Retina (tissue), 1 donor: ENCODE measurements around the gene FADS2.

Experiments
- DNase-seq: peaks from one replicate; pipeline ENCODE4 v3.0.0-alpha.2; 2016

FADS2 gene

GRCh38 chr11:61827571-61828378 is at the start of gene FADS2:
Gene FADS2 (plus strand): TSS chr11:61828300. CDS start chr11:61828391, 91 bp downstream.
- peak; percentile 95 for DNase-seq

DNA sequence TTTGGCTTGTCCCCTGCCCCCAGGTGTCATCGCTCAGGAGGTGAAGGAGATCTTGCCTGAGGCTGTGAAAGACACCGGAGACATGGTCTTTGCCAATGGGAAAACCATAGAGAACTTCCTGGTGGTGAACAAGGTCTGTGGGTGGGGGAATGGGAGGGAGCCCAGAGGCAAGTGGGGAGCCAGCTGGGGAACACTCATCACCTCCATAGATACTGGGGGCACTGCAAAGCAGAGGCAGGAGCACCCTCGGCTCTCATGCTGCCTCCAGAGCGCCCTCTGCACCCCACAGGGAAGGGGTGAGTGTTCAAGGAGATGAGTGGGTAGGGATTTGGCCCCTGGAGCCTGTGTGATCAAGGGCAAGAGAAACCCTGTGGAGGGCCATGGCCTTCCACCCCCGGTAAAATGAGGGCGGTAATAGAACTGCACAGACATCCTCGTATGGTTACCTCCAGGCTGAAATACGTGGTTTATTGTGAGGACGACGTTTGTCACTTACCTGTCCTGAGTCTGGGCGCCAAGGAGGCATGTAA is 49.7 kb upstream of the FADS2 start:
- DNase-seq: no peak

DNA sequence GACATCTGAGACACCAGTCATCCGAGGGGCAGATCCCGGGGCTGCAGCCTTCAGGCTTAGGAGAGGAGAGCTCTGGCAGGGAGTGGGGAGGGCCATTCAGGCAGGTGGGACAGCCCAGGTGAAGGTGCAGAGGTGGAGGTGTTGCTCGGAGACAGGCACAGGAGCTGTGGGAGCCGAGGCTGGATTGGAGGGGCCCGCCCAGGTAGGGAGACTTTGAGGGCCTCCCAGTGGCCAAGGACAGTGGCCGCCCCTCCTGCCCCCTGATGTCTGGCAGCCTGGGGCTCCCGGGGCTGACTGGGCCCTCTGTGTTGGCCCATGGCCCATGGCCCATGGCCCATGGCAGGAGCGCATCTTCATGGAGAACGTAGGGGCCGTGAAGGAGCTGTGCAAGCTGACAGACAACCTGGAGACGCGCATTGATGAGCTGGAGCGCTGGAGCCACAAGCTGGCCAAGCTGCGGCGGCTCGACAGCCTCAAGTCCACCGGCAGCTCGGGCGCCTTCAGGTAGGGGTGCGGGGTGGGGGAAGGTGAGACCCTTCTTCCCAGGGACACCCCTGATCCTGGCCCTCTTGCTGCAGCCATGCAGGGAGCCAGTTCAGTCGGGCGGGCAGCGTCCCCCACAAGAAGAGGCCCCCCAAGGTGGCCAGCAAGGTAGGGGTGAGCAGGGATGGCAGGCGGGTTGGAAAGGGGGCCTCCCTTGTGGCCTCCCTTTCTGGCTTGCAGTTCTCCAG is 49.0 kb upstream of the FADS2 start:
- no peak for DNase-seq

DNA sequence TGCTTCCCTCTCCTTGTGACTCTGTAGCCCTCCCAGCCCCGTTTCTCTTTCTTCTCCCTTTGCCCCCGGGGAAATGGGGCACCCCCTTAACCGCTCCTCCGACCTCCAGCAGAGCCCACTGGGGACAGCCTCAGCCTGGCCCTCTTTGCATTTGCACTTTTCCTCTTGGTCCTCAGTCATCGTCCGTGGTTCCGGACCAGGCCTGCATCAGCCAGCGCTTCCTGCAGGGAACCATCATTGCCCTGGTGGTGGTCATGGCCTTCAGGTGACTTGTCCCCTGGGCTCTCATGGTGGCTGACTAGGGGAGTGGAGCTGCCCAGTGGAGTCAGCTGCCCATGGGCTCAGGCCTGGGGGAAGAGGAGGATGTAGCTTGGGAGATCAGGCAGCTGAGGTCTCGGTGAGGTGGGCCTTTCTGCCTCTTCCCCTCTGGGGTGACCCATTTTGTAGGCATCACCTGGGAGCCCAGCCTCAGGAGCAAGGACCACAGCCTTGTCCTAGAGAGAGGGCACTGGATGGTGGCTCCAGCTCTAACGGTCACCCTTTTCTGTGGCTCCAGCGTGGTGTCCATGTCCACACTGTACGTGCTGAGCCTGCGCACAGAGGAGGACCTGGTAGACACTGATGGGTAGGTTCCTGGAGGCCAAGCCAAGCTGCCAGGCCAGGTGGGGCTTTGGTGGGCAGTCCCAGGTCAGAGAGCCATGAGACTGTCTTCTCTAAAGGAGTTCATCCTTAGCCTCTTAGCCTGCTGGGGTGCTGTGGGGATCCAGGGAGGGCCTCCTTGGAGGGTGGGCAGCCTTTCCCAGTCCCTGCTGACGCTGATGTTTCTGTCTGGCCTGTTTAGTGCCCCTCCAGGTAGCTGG is 48.2 kb upstream of the FADS2 start:
- no peak for DNase-seq

DNA sequence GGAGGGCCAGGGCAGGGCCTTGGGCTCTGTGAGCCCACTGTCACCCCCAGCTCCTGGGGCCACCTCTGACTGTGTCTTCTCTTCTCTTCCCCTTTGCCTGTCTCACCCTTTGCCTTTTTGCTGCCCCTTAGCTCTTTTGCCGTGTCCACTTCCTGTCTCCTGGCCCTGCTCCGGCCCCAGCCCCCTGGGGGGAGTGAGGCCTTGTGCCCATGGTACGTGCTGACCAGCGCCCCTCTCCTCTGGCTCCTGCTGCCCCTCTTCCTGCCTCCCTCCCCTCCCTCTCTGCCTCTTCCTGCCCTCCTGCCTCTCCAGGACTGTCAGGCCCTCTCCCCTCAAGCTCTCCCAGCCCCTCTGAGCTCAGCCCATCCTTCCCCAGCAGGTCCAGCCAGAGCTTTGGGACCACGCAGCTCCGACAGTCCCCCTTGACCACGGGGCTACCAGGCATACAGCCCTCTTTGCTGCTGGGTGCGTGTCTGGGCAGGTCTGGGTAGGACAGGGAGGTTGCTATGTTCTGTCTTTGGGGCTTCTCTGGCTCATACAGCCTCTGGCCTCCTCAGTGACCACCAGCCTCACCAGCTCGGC is 47.4 kb upstream of the FADS2 start:
- no peak for DNase-seq

DNA sequence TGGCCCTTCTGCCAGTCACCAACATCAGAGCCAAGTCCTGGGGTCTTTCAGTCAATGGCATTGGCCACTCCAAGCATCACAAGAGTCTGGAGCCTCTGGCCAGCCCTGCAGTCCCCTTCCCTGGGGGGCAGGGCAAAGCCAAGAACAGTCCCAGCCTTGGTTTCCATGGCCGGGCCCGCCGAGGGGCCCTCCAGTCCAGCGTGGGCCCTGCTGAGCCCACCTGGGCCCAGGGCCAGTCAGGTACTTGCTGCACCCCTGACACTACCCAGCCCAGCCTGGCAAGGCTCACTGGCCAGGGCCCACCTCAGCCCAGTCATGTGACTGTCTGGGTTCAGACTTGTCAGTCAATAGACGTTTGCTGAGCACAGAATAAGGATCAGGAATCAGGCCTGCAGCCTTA is 46.5 kb upstream of the FADS2 start:
- DNase-seq: no peak

DNA sequence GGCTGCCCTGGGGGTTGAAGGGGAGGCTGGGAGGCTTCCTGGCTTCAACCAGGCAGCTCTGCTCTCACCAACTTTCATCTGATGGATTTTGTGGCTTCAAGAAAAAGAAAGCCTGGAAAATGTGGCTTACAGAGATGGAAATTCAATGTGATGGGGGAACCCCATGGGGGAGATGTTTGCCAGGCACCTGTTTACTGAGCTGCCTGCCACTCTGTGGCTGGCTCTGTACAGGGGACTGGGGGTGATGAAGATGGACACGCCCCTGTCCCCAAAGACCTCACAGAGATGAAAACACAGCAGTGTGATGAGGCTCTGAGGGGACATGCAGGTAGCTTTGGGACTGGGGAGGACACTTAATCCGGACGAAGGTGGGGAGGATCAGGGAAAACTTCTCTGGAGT is 45.8 kb upstream of the FADS2 start:
- DNase-seq: no peak

GRCh38 chr11:61782841-61783240 is 45.3 kb upstream of the FADS2 start:
- DNase-seq: no peak

DNA sequence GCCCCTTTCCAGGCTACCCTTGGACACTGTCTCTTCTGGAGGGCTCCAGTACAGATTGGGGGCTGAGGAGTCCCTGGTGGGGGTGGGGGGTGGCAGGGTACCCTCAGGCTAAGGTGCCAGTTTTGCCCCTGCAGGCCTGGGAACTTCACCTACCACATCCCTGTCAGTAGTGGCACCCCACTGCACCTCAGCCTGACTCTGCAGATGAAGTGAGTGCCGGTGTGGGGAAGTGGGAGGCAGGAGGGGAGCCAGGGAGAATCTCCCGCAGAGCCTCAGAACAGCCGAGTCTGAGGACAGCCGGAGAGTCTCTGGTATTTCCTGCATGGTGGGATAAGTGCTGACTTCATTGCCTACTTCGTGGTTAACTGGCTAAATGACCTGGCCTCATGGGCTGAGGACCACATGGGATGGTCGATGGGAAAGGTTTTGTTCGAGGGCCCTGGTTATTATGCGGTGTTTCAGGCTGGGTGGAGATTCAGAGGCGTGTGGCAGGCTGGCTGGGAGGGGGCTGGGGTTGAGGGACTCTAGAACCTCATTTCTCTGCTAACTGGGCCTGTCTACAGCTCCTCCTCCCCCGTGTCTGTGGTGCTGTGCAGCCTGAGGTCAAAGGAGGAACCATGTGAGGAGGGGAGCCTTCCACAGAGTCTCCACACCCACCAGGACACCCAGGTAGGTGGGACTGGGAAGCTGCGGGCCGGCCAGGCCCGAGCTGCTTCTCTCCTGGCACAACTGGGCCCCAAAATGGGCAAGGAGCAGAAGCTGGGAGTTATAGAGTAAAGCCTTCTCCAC is 44.2 kb upstream of the FADS2 start:
- DNase-seq: no peak

DNA sequence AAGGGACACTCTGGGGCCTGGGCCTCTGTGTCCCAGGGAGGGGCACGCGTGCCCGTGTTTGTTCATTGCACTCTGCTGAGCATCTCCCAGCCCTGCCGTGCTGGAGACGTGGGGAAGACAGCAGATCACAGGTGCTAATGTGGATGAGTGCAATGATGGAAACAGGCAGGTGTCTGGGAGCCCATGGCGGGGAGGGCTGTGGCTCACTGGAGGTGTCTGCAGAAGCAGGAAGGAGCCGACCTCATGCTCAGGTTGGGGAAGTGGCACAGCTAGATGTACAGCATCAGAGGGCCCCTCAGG is 43.6 kb upstream of the FADS2 start:
- DNase-seq: no peak

GRCh38 chr11:61785837-61786402 is 42.2 kb upstream of the FADS2 start:
- DNase-seq: no peak

DNA sequence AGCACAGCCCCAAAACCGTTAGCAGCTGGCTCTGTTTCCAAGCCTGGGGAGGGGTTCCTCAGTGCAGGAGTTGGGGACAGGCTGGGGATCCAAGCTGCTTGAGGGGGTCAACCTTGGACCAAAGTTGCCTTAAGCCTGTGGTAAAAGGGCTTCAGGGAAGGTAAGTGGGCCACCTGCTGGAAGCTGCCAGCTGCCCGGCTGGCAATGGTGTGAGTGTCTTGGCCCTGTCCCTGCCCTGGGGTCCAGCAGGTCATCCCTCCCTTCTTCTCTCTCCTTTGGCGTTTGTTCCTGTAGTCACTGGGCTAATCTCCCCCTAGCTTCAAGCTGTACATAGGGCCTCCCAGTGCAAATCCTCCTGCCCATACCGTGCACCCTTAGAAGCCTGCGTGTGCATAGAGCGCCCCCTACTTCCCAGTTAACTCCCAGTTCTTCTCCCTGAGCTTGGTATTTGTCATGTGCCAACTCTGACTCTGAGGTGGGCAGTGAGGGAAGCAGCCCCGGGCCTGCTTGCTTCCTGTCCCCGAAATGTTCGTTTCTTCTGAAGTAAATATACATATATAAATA is 40.1 kb upstream of the FADS2 start:
- DNase-seq: peak; percentile 47

DNA sequence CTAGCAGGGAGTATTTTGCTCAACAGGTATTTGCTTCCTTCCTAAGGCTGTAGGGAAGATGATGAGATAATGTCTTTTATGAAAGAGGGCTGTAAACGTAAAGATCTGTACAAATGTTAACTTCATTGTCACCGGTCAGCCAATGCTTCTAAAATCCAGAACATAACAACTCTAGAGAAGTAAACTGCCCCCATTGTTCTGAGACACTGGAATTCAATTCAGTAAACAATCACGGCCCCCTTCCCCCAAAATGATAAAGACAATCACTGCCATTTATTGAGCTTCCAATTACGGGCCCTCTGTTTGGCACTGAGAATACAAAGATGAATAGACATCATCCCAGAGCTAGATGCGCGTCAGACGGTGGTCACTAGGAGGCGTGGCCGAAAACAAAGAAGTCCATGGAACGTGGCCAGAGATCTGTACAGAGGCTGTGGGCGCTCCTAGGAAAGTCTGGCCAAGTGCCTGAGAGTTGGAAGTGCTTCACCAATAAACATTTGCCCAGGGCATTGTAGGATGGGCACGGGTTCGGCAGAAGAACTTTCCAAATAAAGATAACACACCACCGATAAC is 36.3 kb upstream of the FADS2 start:
- DNase-seq: no peak

DNA sequence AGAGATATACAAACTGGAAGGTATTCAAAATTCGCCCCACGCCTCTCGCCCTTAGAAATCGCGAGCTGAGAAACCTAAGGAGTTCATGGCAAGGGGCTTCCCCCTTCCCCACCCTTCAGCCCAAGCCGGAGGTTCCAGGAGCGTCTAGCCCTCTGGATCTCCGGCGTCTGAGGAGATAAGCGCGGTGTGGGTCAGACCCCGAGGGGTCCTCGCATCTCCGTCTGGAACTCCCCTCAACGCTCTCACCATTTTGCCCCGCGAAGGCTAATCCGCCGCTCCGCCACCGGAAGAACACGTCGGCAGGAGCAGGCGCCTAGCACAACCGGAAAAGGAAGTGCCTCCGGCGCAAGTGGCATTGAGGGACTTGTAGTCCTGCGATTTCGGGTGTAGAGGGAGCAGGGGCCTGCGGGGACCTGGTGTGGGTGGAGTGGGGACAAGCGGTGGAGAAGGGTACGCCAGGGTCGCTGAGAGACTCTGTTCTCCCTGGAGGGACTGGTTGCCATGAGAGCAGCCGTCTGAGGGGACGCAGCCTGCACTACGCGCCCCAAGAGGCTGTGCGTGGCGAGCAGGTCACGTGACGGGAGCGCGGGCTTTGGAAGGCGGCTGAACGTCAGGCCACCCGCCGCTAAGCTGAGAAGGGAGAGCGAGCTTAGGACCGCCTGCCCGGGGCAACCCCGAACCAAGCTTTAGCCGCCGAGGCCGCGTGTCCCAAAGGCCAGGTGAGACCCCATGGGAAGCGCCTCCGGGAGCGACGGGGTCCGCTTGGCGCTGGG is 35.6 kb upstream of the FADS2 start, which contains the start of the genes FEN1 and TMEM258:
Gene FEN1 (plus strand): TSS at position 602 of the 773 bp plus-strand sequence. CDS start 2,451 bp downstream, outside the sequence.
Gene TMEM258 (minus strand): TSS at position 290 of the 773 bp plus-strand sequence. CDS start 41 bp downstream, at position 249.
- peak; percentile 100 for DNase-seq

DNA sequence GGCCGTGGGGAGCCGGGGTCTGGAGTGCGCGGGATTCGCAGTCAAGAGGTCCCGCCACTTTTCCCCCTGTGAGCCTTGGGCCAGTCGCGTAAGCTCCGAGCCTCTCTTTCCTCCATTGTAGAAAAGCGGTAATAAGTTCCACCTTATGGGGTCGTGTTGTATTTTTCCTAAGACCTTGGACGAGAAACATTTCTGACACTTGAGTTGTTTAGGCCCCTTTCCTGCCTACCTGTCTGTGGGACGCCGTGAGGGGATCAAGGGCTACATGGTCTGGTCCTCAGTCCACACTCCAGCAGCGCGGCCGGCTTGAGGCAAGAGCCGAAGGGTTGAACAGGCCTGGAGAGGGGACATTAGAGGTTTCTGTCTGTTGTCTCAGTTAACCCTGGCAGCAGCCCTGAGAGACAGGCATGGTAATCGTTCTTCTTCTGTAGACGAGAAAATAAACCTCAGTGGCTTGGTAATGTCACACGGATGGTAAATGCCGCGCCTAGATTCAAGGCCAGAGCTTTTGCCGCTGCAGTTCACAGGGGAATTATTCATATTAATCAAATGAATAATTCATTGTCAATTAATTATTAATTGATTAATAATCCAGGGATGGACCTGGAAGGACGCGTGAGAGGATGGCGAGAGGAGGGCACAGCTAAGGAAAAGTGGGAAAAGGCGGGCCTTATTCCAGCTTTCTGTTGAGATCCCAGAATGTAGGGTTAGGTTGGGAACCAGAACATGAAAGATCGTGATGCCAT is 34.8 kb upstream of the FADS2 start:
- no peak for DNase-seq

DNA sequence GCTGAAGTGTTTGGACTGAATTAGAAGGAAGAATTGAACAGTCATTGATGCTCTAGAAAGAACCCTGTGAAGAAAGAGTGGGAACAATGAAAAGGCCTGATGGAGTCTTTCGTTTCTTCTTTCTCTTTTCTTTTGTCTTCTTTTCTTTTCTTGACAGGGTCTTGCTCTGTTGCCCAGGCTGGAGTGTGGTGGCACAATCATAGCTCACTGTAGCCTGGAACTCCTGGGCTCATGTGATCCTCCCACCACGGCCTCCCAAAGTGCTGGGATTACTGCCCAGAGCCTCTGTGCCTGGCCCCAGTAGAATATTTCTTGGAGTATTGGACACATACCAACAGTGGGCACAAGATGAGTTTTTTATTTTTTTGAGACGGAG is 34.3 kb upstream of the FADS2 start:
- no peak for DNase-seq

GRCh38 chr11:61794579-61794978 is 33.5 kb upstream of the FADS2 start:
- DNase-seq: no peak

- DNase-seq: no peak
Measured at GRCh38 chr11:61795459-61795858, 32.6 kb upstream of the FADS2 start.

DNA sequence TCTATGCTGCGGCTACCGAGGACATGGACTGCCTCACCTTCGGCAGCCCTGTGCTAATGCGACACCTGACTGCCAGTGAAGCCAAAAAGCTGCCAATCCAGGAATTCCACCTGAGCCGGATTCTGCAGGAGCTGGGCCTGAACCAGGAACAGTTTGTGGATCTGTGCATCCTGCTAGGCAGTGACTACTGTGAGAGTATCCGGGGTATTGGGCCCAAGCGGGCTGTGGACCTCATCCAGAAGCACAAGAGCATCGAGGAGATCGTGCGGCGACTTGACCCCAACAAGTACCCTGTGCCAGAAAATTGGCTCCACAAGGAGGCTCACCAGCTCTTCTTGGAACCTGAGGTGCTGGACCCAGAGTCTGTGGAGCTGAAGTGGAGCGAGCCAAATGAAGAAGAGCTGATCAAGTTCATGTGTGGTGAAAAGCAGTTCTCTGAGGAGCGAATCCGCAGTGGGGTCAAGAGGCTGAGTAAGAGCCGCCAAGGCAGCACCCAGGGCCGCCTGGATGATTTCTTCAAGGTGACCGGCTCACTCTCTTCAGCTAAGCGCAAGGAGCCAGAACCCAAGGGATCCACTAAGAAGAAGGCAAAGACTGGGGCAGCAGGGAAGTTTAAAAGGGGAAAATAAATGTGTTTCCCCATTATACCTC is 32.1 kb upstream of the FADS2 start:
- no peak for DNase-seq
